H7 (cell line): ENCODE data around the gene PRMT7. TPM values are rescaled to one million over a fixed set of nuclear protein-coding genes. Genes with fewer than 3 reads are reported as not detected.

Source experiments
- DNase-seq: peaks from one replicate; pipeline ENCODE4 v3.0.0; 2012
- H3K27me3 ChIP-seq: 2 replicates; pipeline ENCODE4 v1.6.0; 2011; ENCODE audit warnings: mild to moderate bottlenecking, low read length; ENCODE audit not compliant: control insufficient read depth, insufficient read depth
- H3K36me3 ChIP-seq: replicated peaks from 2 replicates; pipeline ENCODE4 v1.5.1; 2011; ENCODE audit warnings: low read length; ENCODE audit not compliant: control insufficient read depth, insufficient read depth
- H3K4me3 ChIP-seq: 2 replicates; pipeline ENCODE4 v1.5.1; 2011; ENCODE audit warnings: low read depth, mild to moderate bottlenecking, control low read depth, low read length, moderate library complexity; ENCODE audit not compliant: insufficient read depth
- total RNA-seq: library from RNA; depleted of rRNA; stranded (reverse); fragments of >200 nt; shearing (Covaris generic); gene quantifications from 2 replicates; pipeline ENCODE4 v1.2.3, GENCODE V29; 2014

The PRMT7 gene
- total RNA-seq, 1 experiment from 2014 or later: 56.5 TPM

- DNase-seq: peak; percentile 53
- peaks cover 17% of the 10 kb centered on the region for H3K36me3 ChIP-seq
- no peak overlapping the region for H3K4me3 ChIP-seq
- no peaks in the 10 kb centered on the region for H3K27me3 ChIP-seq
Observed at GRCh38 chr16:68356249-68356918, 45.6 kb downstream of the PRMT7 start.

- Histone ChIP-seq H3K4me3 (no peak overlapping the region), H3K36me3 (peaks cover 17% of the 10 kb centered on the region), H3K27me3 (no peaks in the 10 kb centered on the region)
- no peak for DNase-seq
Observed at GRCh38 chr16:68356919-68357286, 46.1 kb downstream of the PRMT7 start.

GRCh38 chr16:68357521-68357922, 46.7 kb downstream of the PRMT7 start:
- no peak overlapping the region for H3K4me3 ChIP-seq
- DNase-seq: no peak
- H3K36me3 ChIP-seq: peaks cover 17% of the 10 kb centered on the region
- H3K27me3 ChIP-seq: no peaks in the 10 kb centered on the region

- Histone ChIP-seq H3K27me3 (no peaks in the 10 kb centered on the region), H3K4me3 (no peak overlapping the region), H3K36me3 (peaks cover 17% of the 10 kb centered on the region)
- no peak for DNase-seq
Observed at GRCh38 chr16:68357923-68358322, 47.1 kb downstream of the PRMT7 start.

GRCh38 chr16:68358951-68359350, 48.1 kb downstream of the PRMT7 start:
- DNase-seq: no peak
- Histone ChIP-seq H3K36me3 (peaks cover 10% of the 10 kb centered on the region), H3K4me3 (no peak overlapping the region), H3K27me3 (no peaks in the 10 kb centered on the region)

GRCh38 chr16:68359398-68360191, 48.8 kb downstream of the PRMT7 start:
- Histone ChIP-seq H3K4me3 (no peak overlapping the region), H3K36me3 (peaks cover 10% of the 10 kb centered on the region), H3K27me3 (no peaks in the 10 kb centered on the region)
- peak; percentile 62 for DNase-seq

GRCh38 chr16:68360547-68360946, 49.7 kb downstream of the PRMT7 start:
- peak; percentile 38 for DNase-seq
- Histone ChIP-seq H3K36me3 (peaks cover 10% of the 10 kb centered on the region), H3K4me3 (no peak overlapping the region), H3K27me3 (no peaks in the 10 kb centered on the region)

- peaks cover 8% of the 10 kb centered on the region for H3K36me3 ChIP-seq
- no peaks in the 10 kb centered on the region for H3K27me3 ChIP-seq
- H3K4me3 ChIP-seq: no peak overlapping the region
- peak; percentile 52 for DNase-seq
Observed at GRCh38 chr16:68360956-68361355, 50.1 kb downstream of the PRMT7 start.

GRCh38 chr16:68361485-68361884, 50.7 kb downstream of the PRMT7 start:
- Histone ChIP-seq H3K36me3 (peaks cover 6% of the 10 kb centered on the region), H3K4me3 (no peak overlapping the region), H3K27me3 (no peaks in the 10 kb centered on the region)
- DNase-seq: no peak

- Histone ChIP-seq H3K27me3 (no peaks in the 10 kb centered on the region), H3K4me3 (no peak overlapping the region), H3K36me3 (no peaks in the 10 kb centered on the region; the same call in 1 of the 2 replicates)
- no peak for DNase-seq
Observed at GRCh38 chr16:68362262-68362913, 51.6 kb downstream of the PRMT7 start.

GRCh38 chr16:68362947-68363657, 52.3 kb downstream of the PRMT7 start:
- Histone ChIP-seq H3K36me3 (no peaks in the 10 kb centered on the region), H3K27me3 (no peaks in the 10 kb centered on the region), H3K4me3 (no peak overlapping the region)
- DNase-seq: peak; percentile 78

GRCh38 chr16:68363658-68364521, 53.1 kb downstream of the PRMT7 start:
- H3K4me3 ChIP-seq: no peak overlapping the region
- DNase-seq: no peak
- no peaks in the 10 kb centered on the region for H3K27me3 ChIP-seq
- H3K36me3 ChIP-seq: no peaks in the 10 kb centered on the region

- DNase-seq: peak; percentile 87
- Histone ChIP-seq H3K36me3 (no peaks in the 10 kb centered on the region), H3K27me3 (no peaks in the 10 kb centered on the region), H3K4me3 (no peak overlapping the region)
Observed at GRCh38 chr16:68364561-68364998, 53.8 kb downstream of the PRMT7 start.
